ENCODE measurements around the gene PHACTR1.

DNA sequence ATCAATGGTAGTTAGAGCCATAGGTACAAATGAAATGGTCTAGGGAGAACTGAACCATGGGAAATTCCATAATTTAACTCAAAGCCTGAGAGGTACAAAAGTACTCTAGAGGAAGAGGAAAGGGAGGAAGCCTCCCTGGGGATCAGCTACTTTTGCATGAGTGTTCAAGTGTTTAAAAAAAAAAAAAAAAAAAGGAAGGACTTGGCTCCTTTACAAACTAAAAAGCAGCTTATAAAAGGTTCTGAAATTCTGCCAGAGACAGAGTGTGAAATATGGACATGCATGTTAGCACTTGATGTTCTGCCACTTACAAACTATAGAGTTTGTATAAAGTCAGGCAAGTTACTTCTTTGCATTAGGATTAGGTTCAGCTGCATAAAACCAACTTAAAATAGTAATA, 321.7 kb downstream of the PHACTR1 start:
- TF ChIP-seq, protein P1, sequence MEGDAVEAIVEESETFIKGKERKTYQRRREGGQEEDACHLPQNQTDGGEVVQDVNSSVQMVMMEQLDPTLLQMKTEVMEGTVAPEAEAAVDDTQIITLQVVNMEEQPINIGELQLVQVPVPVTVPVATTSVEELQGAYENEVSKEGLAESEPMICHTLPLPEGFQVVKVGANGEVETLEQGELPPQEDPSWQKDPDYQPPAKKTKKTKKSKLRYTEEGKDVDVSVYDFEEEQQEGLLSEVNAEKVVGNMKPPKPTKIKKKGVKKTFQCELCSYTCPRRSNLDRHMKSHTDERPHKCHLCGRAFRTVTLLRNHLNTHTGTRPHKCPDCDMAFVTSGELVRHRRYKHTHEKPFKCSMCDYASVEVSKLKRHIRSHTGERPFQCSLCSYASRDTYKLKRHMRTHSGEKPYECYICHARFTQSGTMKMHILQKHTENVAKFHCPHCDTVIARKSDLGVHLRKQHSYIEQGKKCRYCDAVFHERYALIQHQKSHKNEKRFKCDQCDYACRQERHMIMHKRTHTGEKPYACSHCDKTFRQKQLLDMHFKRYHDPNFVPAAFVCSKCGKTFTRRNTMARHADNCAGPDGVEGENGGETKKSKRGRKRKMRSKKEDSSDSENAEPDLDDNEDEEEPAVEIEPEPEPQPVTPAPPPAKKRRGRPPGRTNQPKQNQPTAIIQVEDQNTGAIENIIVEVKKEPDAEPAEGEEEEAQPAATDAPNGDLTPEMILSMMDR (IDR thresholded peaks at IDR 0.05): no peak
- TF ChIP-seq POLR2A (IDR thresholded peaks at IDR 0.05): no peak
